ENCODE results near the gene WNK2. TPM values are rescaled to one million over a fixed set of nuclear protein-coding genes. Genes with fewer than 3 reads are reported as not detected.

WNK2 gene
- total and polyA plus RNA-seq, 2 of the 4 experiments (the other 2 are of a cell fraction): not detected

GRCh38 chr9:93178851-93179786 is 4.8 kb upstream of the WNK2 start (continued):
- no peak for TF ChIP-seq USF2 (IDR thresholded peaks at IDR 0.05; ENCODE audit: low read depth, low read length)

GRCh38 chr9:93180938-93181337 is 3.0 kb upstream of the WNK2 start:
- WGBS, 2 experiments (ENCODE audit: extremely low coverage in 2 of 2, insufficient read length in 1 of 2): no CpG with 5 or more reads among the region's 1 CpG
- no peak overlapping the region for H2BK20ac ChIP-seq (ENCODE audit: low read depth, low read length)
- no peak for TF ChIP-seq FOS (IDR thresholded peaks at IDR 0.05; ENCODE audit: low read depth, low read length)
- no peak for TF ChIP-seq SMC3 (IDR thresholded peaks at IDR 0.05; ENCODE audit: low read depth, low read length)
- TF ChIP-seq CHD1 (IDR thresholded peaks at IDR 0.05; ENCODE audit: low read depth, low read length): no peak
- no peak for TF ChIP-seq MXI1 (IDR thresholded peaks at IDR 0.05; ENCODE audit: borderline replicate concordance, low read depth, low read length)
- no peak for TF ChIP-seq ELK1 (IDR thresholded peaks at IDR 0.05; ENCODE audit: borderline replicate concordance, low read depth, low read length)
- no peak for TF ChIP-seq CTCF (conservative IDR thresholded peaks at IDR 0.05; ENCODE audit: low read depth, low read length)
- no peak for TF ChIP-seq RFX5 (IDR thresholded peaks at IDR 0.05; ENCODE audit: low read depth, low read length)
- no peak for TF ChIP-seq NFE2L2 (IDR thresholded peaks at IDR 0.05; ENCODE audit: low read depth, low read length)
- no peak for TF ChIP-seq CEBPB (IDR thresholded peaks at IDR 0.05; ENCODE audit: low read depth, low read length)
- TF ChIP-seq BHLHE40 (IDR thresholded peaks at IDR 0.05; ENCODE audit: low read depth, low read length): no peak
- no peak overlapping the region for H4K91ac ChIP-seq (ENCODE audit: insufficient read depth, low read depth, low read length)
- no peak overlapping the region for H3K56ac ChIP-seq (ENCODE audit: extremely low read depth, insufficient read depth, low read length)
- H2AK9ac ChIP-seq (replicated peaks; ENCODE audit: low read depth, low read length, poor library complexity): no peak overlapping the region
- no peak overlapping the region for H2AFZ ChIP-seq (replicated peaks; ENCODE audit: low read length, poor library complexity)
- no peak overlapping the region for H3K4me2 ChIP-seq (ENCODE audit: low read depth, low read length)
- H3K4ac ChIP-seq (ENCODE audit: low read depth, low read length): no peak overlapping the region
- H3K9me3 ChIP-seq (ENCODE audit: control insufficient read depth, insufficient read depth, low read length): no peaks in the 10 kb centered on the region
- no peak overlapping the region for H3K4me3 ChIP-seq (ENCODE audit: insufficient read depth, low read depth, low read length)
- H2BK120ac ChIP-seq (ENCODE audit: low read depth, low read length): no peak overlapping the region
- no peak overlapping the region for H4K5ac ChIP-seq (ENCODE audit: low read depth, low read length)
- dilution Hi-C loops (cut with HindIII; ENCODE audit: low sequenced_read_pairs, unreplicated experiment) (no loop called here), in situ Hi-C loops (cut with MboI; ENCODE audit: low sequenced_read_pairs) (no loop called here), intact Hi-C loops (cut with micrococcal nuclease) (no loop called here)
- no peaks in the 10 kb centered on the region for H3K79me1 ChIP-seq (ENCODE audit: low read depth in 1 of 2, low read length in 2 of 2)
- H4K20me1 ChIP-seq (ENCODE audit: insufficient read depth, low read length): no peaks in the 10 kb centered on the region
- H3K27me3 ChIP-seq (ENCODE audit: control insufficient read depth, insufficient read depth, low read length): peaks cover 62% of the 10 kb centered on the region
- H3K36me3 ChIP-seq (ENCODE audit: control insufficient read depth, insufficient read depth, low read length): no peaks in the 10 kb centered on the region
- ChIA-PET CTCF (no interaction called here), POLR2A (ENCODE audit: unreplicated experiment) (no interaction called here)
- no peak overlapping the region for H2AK5ac ChIP-seq (ENCODE audit: low read depth, low read length)
- no peak overlapping the region for H2BK5ac ChIP-seq (ENCODE audit: low read depth, low read length, poor library complexity, severe bottlenecking)
- H3K4me1 ChIP-seq (ENCODE audit: control insufficient read depth, insufficient read depth, low read length): no peaks in the 10 kb centered on the region
- ATAC-seq (ENCODE audit: low read depth): no peak
- no TSS peak for BruUV-seq (replicated peaks)
- no peak for DNase-seq
- H3K23ac ChIP-seq (ENCODE audit: low read depth, low read length): no peak overlapping the region
- H3K18ac ChIP-seq (ENCODE audit: low read depth, low read length): no peak overlapping the region
- H3K9me1 ChIP-seq (ENCODE audit: insufficient read depth, low read length): no peaks in the 10 kb centered on the region
- no peak overlapping the region for H3K27ac ChIP-seq (ENCODE audit: insufficient read depth, low read length)
- H2BK15ac ChIP-seq (ENCODE audit: low read depth, low read length): no peak overlapping the region
- H4K8ac ChIP-seq (ENCODE audit: low read depth in 2 of 2, low read length in 2 of 2): no peak overlapping the region
- no peak overlapping the region for H3K9ac ChIP-seq (ENCODE audit: low read depth, low read length)
- H3K14ac ChIP-seq (replicated peaks; ENCODE audit: low read depth, low read length): no peak overlapping the region

Data from IMR-90 (cell line).